IPS-20b (cell line): Measurements from ENCODE around the gene PIGA.

Source experiments
- H3K27ac ChIP-seq: one replicate; pipeline ENCODE4 v1.5.1; 2013; ENCODE audit warnings: low read length
- H3K27me3 ChIP-seq: 2 replicates; pipeline ENCODE4 v1.6.1; 2013; ENCODE audit warnings: mild to moderate bottlenecking, low read length, inconsistent platforms; ENCODE audit not compliant: insufficient read depth
- H3K36me3 ChIP-seq: 2 replicates; pipeline ENCODE4 v1.6.1; 2013; ENCODE audit warnings: low read depth, mild to moderate bottlenecking, inconsistent platforms, low read length, moderate library complexity; ENCODE audit not compliant: insufficient read depth
- H3K4me1 ChIP-seq: 2 replicates; pipeline ENCODE4 v1.6.1; 2013; ENCODE audit warnings: mild to moderate bottlenecking, control low read depth, inconsistent platforms, low read length, moderate library complexity; ENCODE audit not compliant: insufficient read depth
- H3K4me3 ChIP-seq: 2 replicates; pipeline ENCODE4 v1.5.1; 2013; ENCODE audit warnings: mild to moderate bottlenecking, low read length, inconsistent platforms
- H3K9ac ChIP-seq: 2 replicates; pipeline ENCODE4 v1.6.1; 2013; ENCODE audit warnings: low read depth, mild to moderate bottlenecking, inconsistent platforms, low read length, moderate library complexity
- H3K9me3 ChIP-seq: 2 replicates; pipeline ENCODE4 v1.6.1; 2013; ENCODE audit warnings: mild to moderate bottlenecking, low read depth, low read length, inconsistent platforms; ENCODE audit not compliant: insufficient read depth

The PIGA gene

GRCh38 chrX:15335135-15336022 is at the start of gene PIGA:
TSS of gene PIGA (minus strand) at chrX:15335523. CDS start at chrX:15331930, 3,593 bp downstream.
- Histone ChIP-seq H3K27me3 (no peaks in the 10 kb centered on the region), H3K9me3 (no peaks in the 10 kb centered on the region), H3K9ac (peak within 1 kb of the TSS; percentile 86; the same call in 1 of the 2 replicates), H3K27ac (no peak within 1 kb of the TSS), H3K4me1 (no peaks in the 10 kb centered on the region), H3K4me3 (peak within 1 kb of the TSS; percentile 92), H3K36me3 (peaks cover 11% of the 10 kb centered on the region)

DNA sequence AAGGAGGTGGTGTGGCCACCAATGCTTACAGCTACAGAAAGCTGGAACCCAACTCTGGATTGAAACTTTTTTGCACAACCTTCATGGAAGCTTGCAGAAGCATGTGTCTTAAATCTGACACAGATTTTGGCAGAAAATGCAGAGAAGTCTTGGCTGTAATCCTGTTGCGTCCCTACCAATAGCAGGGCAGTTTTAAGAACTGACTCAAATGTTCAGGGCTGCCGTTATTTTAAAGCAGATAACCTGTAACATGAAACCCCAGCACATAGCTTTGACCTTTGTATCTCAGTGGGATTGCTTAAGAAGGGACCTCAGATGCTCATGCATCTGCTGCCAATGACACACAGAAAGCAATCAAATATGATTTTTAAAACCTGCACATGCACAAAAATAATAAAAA is 49.0 kb upstream of the PIGA start, which contains the start of gene VEGFD:
Gene VEGFD, minus strand, starts transcription at position 110 of the 400 bp plus-strand sequence. CDS start 467 bp downstream, outside the sequence.
- Histone ChIP-seq H3K27me3 (no peaks in the 10 kb centered on the region), H3K9me3 (no peaks in the 10 kb centered on the region), H3K9ac (no peak within 1 kb of the TSS), H3K4me3 (no peak within 1 kb of the TSS), H3K27ac (no peak within 1 kb of the TSS), H3K36me3 (no peaks in the 10 kb centered on the region), H3K4me1 (peaks cover 5% of the 10 kb centered on the region; the same call in 1 of the 2 replicates)

- no peak overlapping the region for H3K9ac ChIP-seq
- H3K27me3 ChIP-seq, result no peaks in the 10 kb centered on the region
- no peak overlapping the region for H3K27ac ChIP-seq
- H3K9me3 ChIP-seq, result no peaks in the 10 kb centered on the region
- H3K4me1 ChIP-seq, result peaks cover 5% of the 10 kb centered on the region; the same call in 1 of the 2 replicates
- no peak overlapping the region for H3K4me3 ChIP-seq
- H3K36me3 ChIP-seq, result no peaks in the 10 kb centered on the region
Observed at GRCh38 chrX:15382813-15383212, 47.5 kb upstream of the PIGA start.

- Histone ChIP-seq H3K27me3 (no peaks in the 10 kb centered on the region), H3K9ac (no peak overlapping the region), H3K9me3 (no peaks in the 10 kb centered on the region; the same call in 1 of the 2 replicates), H3K4me1 (no peaks in the 10 kb centered on the region), H3K27ac (no peak overlapping the region), H3K36me3 (no peaks in the 10 kb centered on the region), H3K4me3 (no peak overlapping the region)
Observed at GRCh38 chrX:15376956-15377355, 41.6 kb upstream of the PIGA start.

DNA sequence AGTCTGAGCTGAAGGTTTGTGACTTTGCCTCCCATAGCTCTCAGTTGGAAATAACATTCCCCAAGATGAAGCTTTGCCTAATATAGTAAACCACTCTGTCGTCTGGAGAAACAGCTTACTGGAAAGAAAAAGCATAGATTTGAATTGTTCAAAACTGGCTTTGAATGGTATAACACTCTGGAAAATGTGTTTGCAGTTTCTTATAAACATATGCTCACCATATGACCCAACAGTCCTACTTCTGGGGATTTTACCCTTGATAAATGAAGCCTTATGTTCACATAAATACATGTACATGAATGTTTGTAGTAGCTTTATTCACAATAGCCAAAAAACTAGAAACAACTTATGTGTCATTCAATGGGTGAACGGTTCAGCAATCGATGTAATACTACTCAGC is 38.7 kb upstream of the PIGA start:
- Histone ChIP-seq H3K36me3 (no peaks in the 10 kb centered on the region), H3K9ac (no peak overlapping the region), H3K4me3 (no peak overlapping the region), H3K4me1 (no peaks in the 10 kb centered on the region), H3K27me3 (no peaks in the 10 kb centered on the region), H3K27ac (no peak overlapping the region), H3K9me3 (no peaks in the 10 kb centered on the region; the same call in 1 of the 2 replicates)

DNA sequence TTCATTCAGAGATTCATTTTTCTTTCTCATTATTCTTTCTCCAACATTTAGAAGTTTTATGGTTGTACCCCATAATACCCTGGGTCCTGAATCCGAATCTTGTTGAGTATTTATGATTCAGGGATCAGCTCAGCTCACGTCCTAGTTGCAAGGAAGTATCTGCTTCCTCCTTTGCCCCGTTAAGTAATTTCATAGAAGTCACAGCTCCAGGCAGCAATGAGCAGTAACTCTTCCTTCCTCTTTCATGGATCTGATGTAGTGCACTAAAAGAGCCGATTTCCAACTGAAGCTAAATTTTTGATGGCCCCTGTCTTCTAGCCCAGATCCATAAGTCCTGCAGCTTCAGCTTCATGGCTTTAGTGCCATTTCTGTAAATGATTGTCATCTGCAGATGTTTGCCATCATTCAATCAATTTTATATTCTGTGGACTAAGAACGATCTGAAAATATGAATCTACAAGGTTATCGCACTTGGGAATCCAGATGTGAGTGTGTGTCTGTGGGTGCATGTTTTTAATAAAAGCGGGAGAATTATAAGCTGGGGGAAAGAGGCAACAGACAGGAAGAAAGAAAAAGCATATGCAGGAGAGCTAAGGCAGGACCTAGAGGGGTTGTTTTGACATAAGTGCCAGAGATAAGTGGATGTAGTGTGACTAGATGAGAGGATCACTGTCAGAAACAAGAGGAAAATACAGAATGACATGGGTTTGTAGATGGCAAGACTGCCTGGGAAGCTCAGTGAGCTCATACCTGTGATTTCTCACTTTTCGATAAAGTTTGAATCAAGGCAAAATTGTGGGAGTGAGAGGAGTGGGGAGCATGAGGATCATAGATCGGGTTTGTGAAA is 31.4 kb upstream of the PIGA start:
- no peaks in the 10 kb centered on the region; the same call in 1 of the 2 replicates for H3K9me3 ChIP-seq
- H3K4me1 ChIP-seq, result no peaks in the 10 kb centered on the region
- no peak overlapping the region for H3K27ac ChIP-seq
- H3K27me3 ChIP-seq, result no peaks in the 10 kb centered on the region
- H3K36me3 ChIP-seq, result no peaks in the 10 kb centered on the region
- no peak overlapping the region for H3K9ac ChIP-seq
- H3K4me3 ChIP-seq, result no peak overlapping the region

DNA sequence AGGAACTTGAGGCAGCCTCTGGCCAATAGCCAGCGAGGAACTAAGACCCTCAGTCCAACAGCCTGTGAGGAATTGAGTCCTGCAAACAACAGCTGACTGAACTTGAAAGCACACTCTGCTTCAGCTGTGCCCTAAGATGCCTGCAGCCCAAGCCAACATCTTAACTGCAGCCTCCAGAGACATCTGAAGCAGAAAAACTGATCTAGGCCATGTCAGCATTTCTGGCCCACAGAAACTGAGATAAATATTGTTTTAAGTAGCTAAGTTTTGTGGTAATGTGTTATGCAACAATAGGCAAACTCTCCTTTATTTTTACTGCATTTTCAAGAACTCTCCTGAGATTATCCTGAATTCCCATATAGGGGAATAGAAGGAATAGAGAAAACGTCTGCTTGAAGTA is 24.4 kb upstream of the PIGA start:
- H3K36me3 ChIP-seq, result no peaks in the 10 kb centered on the region
- H3K27me3 ChIP-seq, result no peaks in the 10 kb centered on the region
- H3K27ac ChIP-seq, result no peak overlapping the region
- H3K9ac ChIP-seq, result no peak overlapping the region
- H3K4me3 ChIP-seq, result no peak overlapping the region
- H3K9me3 ChIP-seq, result no peaks in the 10 kb centered on the region
- H3K4me1 ChIP-seq, result no peaks in the 10 kb centered on the region

- Histone ChIP-seq H3K27me3 (no peaks in the 10 kb centered on the region), H3K36me3 (no peaks in the 10 kb centered on the region)
Observed at GRCh38 chrX:15358533-15358932, 23.2 kb upstream of the PIGA start.

GRCh38 chrX:15356444-15356843 is 21.1 kb upstream of the PIGA start:
- Histone ChIP-seq H3K27me3 (no peaks in the 10 kb centered on the region), H3K36me3 (no peaks in the 10 kb centered on the region), H3K4me3 (no peak overlapping the region), H3K27ac (no peak overlapping the region), H3K9ac (no peak overlapping the region), H3K9me3 (no peaks in the 10 kb centered on the region), H3K4me1 (no peaks in the 10 kb centered on the region)

More at GRCh38 chrX:15358533-15358932, 23.2 kb upstream of the PIGA start:
- H3K9ac ChIP-seq, result no peak overlapping the region
- no peak overlapping the region for H3K4me3 ChIP-seq
- H3K27ac ChIP-seq, result no peak overlapping the region
- no peaks in the 10 kb centered on the region for H3K4me1 ChIP-seq
- no peaks in the 10 kb centered on the region for H3K9me3 ChIP-seq

DNA sequence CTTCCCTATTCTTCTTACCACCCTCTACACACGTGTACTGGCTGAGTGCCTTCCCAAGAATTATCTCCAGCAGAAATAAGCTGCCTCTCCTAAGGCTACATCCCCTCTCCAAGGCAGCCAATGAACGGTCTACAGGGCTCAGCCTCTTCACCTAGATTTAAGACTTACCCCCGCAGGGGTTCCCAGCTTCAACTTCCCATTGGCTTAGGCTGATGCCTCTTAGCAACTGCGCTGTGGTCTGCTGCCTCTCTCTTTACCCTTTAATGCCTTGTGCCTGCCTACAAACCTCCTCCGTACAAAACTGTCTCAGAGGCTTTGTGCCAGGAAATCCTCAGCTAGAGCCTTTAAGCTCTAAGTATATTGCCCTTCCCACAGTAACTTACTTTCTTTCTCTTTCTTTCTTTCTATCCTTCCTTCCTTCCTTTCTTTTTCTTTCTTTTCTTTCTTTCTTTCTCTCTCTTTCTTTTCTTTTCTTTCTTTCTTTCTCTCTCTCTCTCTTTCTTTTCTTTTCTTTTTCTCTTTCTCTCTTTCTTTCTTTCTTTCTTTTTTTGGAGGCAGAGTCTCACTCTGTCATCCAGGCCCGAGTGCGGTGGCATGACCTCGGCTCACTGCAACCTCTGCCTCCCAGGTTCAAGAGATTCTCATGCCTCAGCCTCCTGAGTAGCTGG is 15.1 kb upstream of the PIGA start:
- Histone ChIP-seq H3K36me3 (no peaks in the 10 kb centered on the region), H3K9me3 (no peaks in the 10 kb centered on the region), H3K9ac (no peak overlapping the region), H3K4me1 (no peaks in the 10 kb centered on the region), H3K4me3 (no peak overlapping the region), H3K27me3 (no peaks in the 10 kb centered on the region), H3K27ac (no peak overlapping the region)

- Histone ChIP-seq H3K4me1 (no peaks in the 10 kb centered on the region), H3K9ac (no peak overlapping the region), H3K27ac (no peak overlapping the region), H3K9me3 (no peaks in the 10 kb centered on the region), H3K4me3 (no peak overlapping the region), H3K27me3 (no peaks in the 10 kb centered on the region), H3K36me3 (no peaks in the 10 kb centered on the region)
Observed at GRCh38 chrX:15349046-15349445, 13.7 kb upstream of the PIGA start.
